GM19468 (cell line): ENCODE results near the gene SLC22A5.
"Not testable (repeated sequence)": the region's sequence is repeated elsewhere in the genome, so short reads cannot be mapped to it uniquely, and the experiment has no call there.

ENCODE experiments used
- ATAC-seq: cut with Tn5 transposase; IDR thresholded peaks from one replicate; pipeline ENCODE4 v1.9.1; 2021; ENCODE audit warnings: mild to moderate bottlenecking, moderate library complexity, moderate number of reproducible peaks; ENCODE audit not compliant: unreplicated experiment; ENCODE audit errors: extremely low read depth

SLC22A5 gene

DNA sequence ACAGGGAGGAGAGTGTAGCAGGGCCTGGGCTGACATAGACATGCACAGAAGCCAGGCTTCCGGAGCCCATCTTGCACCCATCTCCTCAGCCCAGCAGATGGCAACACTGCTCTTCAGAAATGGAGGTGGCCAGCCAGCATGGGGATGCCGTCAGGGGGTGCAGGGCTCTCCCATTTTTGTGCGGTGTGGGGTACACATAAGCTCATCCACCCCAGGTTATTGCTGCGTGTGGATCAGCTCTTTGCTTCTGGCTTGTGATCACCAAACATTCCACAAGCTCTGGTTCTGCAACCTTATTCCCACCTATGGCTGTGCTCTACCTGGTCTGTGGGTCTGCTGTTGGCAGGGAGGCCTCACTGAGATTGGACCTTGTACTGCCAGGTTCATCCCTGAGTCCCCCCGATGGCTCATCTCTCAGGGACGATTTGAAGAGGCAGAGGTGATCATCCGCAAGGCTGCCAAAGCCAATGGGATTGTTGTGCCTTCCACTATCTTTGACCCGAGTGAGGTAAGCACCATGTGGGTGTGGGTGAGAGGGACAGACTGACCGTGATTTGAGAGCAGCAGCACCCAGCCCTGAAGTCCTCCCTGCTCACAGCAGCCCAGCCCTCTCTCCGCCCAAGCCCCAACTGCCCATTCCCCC, 17.3 kb downstream of the SLC22A5 start:
- ATAC-seq: peak; percentile 55

DNA sequence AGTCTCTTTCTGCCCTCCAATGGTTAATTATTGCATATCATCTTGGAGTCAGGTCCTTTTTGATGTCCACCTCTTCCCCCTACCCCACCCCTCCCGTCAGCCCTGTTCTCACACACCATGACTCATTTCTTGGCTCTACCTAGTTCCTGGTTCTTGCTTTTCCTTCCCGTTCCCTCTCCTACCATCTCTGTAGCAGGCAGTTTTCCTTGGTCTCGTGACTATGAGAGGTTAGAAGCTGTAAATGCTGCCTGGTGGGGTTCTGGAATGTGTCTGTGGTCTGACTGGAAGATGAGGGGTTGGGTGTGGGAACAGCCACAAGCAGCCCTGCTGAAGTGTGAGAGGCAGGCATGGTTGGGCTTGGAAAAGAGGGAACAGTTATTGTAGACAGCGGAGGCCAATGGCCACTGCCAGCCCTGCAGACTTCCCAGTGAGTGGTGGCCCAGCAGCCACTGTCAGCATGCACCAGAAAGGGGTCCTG, 18.2 kb downstream of the SLC22A5 start:
- no peak for ATAC-seq

DNA sequence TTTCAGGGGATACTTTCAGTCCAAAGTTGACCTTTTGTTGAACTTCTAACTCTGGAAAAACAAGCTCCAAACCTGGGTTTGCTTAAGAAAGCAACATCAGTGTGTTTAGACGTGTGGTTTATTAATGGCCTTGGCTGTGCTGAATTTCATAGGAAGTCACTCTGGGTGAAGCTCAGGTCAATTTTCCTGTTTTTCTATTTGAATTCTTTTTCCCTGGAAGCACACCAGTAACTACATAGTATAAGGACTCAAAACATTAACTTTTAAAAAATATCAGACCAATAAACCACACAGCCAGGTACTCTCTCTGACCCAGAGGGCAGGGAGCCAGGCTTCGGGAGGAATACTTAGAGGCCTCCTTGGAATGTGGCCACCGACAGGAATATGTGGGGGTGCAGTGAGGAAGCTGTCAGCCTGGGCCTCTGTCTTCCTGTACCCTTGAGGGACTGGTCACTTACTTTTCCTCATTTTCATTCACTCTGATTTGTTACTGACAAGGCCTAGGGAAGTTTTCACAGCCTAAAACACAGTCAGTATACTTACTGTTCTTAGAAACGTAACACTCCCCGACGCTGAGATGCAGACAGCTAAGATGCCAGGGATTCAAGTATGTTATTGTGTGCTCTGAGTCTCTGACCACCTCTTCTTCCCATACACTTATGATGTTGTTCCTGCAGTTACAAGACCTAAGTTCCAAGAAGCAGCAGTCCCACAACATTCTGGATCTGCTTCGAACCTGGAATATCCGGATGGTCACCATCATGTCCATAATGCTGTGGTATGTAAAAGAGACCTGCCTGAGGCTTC, 18.9 kb downstream of the SLC22A5 start:
- ATAC-seq: no peak

DNA sequence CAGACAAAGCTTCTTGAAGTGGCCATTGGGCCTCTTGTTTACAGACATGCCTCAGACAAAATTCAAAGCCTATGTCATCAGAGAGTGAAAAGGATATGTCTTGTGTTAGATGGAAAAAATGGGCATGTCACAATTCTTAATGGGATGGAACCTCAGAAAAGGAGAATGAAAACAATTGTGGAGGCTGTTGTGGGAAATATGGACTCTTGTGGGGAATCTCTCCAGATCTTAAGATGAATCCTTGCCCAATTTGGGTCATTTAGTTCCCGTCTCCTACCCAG, 19.5 kb downstream of the SLC22A5 start:
- no peak for ATAC-seq

DNA sequence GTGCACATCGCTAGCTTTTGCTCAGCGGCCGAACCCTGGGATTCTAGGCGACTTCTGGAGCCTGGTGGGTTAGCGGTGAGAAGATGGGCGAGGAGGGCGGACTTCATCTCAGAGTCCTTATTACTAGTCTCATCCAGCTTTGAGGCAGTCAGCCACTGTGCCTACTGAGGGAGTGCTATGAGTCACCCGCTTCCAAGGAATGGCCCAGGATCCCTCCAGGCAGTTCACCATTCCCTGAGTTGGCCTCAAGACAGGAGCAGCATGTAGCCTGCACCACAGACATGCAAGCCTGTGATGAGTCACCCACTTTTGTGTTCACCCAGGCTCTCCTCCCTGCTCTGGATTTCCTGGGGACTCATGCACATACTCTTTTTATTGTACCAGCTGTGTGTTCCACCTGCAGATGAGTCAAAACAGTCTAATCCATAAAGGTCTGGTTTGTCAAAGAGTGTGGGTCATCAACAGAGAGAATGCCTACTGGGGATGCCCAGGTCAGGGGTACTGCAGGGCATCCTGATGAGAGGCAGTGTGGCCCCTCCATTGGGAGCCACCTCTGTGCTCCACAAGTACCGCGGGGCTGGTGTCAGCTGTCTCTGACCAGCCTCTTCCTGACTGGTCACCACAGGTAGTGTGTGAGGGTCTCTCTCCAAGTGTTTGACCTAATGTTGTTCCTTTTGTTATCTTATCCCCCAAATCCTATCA, 20.2 kb downstream of the SLC22A5 start:
- ATAC-seq: no peak

DNA sequence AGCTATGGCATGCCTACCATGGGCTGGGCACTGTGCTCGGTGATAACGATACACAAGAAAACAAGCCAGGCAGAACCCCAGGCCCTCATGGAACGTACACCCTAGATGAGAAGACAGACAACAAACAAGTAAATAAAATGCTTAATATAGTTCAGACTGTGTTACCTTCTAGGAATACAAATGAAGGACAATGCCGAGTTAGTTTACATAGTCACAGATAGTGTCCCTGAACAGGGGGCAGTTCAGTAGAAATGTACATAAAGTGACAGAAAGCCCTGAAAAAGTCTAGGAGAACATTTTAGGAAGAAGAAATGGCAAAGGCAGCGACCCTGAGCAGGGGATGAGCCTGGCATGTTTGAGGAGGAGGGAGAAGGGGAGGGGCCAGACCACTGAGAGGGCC, 21.7 kb downstream of the SLC22A5 start:
- ATAC-seq: no peak

DNA sequence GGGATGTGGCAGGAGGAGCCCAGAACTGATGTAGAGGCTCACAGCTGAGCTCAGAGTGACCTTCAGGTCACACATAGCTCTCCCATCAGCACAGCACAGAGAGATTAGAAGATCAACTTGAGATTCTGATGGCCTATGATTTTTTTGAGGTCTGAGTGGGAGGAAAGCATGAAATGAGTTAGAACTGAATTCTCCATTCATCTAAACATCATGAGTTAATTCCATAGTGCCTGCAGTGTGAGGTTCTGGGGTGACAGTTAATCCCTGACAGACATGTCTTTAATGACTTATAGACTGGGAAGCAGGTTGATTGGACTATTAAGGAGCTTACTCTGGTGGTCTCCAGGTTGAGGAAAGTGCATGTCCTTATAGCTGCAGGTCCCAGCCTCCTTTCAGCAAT, 22.4 kb downstream of the SLC22A5 start:
- no peak for ATAC-seq

DNA sequence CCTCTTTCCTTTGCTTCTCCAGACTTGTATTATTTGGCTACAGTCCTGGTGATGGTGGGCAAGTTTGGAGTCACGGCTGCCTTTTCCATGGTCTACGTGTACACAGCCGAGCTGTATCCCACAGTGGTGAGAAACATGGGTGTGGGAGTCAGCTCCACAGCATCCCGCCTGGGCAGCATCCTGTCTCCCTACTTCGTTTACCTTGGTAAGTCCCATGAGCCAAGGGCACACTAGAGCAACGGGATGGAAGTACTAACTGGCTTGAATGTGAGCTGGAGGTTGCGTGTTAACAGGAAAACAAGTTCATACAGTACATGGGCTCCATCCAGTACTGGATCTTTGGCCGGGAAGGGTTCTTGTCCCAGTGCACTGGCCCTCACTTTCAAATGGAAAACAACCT, 22.9 kb downstream of the SLC22A5 start:
- no peak for ATAC-seq

DNA sequence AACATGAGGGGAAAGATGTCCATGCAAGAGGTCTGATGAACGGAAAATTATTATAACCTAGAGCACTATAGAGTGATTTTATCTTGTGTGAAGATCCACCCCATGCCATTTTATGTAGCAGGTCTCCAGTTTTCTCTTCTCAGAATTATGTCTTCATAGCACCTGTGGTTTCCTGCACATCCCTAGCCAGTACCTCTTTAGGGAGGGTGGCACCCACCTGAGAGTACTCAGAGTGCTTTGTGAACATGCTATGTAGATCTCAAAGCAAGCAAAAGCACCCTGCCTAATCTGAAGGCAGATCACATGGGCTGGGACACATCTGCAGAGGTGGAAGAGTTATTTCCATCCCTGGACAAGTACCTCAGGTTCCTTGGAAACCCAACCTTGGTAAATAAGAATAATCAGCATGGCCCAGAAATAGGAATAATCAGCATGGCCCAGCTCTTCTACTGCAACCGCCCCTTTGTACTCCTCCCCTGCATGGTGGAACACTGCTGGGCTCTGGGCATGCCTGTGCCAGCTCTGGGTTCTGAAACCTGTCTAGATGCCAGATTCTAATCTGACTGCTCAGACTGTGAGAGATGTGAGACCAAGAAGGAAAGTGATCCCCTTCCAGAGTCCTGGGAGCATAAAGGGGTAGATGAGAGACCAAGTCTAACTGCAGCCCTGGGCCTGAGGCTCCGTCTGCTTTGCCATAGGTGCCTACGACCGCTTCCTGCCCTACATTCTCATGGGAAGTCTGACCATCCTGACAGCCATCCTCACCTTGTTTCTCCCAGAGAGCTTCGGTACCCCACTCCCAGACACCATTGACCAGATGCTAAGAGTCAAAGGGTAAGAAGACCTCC, 23.7 kb downstream of the SLC22A5 start:
- ATAC-seq: no peak

DNA sequence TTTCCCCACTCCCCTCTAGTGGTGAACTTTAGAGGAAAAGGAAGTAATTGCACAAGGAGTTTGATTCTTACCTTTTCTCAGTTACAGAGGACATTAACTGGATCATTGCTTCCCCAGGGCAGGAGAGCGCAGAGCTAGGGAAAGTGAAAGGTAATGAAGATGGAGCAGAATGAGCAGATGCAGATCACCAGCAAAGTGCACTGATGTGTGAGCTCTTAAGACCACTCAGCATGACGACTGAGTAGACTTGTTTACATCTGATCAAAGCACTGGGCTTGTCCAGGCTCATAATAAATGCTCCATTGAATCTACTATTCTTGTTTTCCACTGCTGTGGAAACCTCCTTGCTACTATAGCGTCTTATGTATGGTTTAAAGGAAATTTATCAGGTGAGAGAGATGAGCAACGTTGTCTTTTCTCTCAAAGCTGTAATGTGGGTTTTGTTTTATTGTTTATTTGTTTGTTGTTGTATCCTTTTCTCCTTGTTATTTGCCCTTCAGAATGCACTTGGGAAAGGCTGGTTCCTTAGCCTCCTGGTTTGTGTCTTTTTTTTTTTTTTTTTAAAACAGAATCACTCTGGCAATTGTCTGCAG, 25.3 kb downstream of the SLC22A5 start:
- peak; percentile 49 for ATAC-seq

DNA sequence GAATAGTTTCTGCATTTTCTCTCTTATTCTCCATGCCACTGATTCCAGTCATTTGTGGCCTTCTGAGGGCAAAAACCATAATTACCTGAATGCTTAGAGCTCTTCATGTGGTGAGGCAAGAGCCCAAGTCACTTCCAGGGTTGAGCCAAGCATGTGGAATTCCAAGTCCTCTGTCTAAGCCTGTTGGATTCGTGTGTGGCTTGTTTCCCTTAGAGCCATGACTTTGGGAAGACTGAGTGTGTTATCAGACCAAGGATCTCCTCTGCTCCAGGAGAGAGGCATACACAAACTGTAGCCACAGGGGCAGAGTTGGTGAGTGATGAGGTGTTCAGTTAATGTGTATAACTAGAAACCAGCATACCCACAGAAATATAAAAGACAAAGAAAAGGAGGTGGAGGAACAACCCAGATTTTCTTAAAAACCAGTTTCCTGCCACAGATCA, 27.1 kb downstream of the SLC22A5 start:
- no peak for ATAC-seq

DNA sequence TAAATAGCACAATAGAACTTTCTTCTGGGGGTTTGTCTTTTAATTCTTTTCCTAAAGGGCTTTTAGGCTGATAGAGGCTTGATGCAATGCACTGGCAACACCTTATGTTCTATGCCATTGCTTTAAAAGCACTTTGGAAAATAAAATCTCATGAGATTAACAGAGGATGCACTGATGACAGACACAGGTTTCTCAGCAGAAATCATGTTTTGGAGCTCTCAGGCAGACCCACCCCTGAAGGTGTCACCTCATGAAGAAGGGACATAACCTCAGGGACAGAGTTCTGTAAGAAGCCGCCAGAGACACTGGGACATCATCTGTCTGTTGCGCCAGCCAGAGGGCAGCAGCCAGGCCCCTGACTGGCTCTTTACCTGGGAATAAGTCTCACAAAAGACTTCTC, 27.7 kb downstream of the SLC22A5 start:
- ATAC-seq: no peak

DNA sequence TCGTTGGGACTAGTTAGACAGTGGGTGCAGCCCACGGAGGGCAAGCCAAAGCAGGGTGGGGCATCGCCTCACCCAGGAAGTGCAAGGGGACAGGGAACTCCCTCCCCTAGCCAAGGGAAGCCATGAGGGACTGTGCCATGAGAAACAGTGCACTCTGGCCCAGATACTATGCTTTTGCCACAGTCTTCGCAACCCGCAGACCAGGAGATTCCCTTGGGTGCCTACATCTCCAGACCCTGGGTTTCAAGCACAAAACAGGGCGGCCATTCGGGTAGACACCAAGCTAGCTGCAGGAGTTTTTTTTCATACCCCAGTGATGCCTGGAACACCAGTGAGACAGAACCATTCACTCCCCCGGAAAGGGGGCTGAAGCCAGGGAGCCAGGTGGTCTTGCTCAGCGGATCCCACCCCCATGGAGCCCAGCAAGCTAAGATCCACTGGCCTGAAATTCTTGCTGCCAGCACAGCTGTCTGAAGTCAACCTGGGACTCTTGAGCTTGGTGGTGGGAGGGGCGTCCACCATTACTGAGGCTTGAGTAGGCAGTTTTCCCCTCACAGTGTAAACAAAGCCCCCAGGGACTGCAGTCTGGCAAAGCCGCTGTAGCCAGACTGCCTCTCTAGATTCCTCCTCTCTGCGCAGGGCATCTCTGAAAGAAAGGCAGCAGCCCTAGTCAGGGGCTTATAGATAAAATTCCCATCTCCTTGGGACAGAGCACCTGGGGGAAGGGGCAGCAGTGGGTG, 28.6 kb downstream of the SLC22A5 start:
- ATAC-seq: not testable (repeated sequence)

DNA sequence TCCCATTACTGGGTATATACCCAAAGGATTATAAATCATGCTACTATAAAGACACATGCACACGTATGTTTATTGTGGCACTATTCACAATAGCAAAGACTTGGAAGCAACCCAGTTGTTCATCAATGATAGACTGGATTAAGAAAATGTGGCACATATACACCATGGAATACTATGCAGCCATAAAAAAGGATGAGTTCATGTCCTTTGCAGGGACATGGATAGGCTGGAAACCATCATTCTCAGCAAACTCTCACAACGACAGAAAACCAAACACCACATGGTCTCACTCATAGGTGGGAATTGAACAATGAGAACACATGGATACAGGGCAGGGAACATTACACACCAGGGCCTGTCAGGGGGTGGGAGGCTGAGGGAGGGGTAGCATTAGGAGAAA, 34.5 kb downstream of the SLC22A5 start:
- not testable (repeated sequence) for ATAC-seq

DNA sequence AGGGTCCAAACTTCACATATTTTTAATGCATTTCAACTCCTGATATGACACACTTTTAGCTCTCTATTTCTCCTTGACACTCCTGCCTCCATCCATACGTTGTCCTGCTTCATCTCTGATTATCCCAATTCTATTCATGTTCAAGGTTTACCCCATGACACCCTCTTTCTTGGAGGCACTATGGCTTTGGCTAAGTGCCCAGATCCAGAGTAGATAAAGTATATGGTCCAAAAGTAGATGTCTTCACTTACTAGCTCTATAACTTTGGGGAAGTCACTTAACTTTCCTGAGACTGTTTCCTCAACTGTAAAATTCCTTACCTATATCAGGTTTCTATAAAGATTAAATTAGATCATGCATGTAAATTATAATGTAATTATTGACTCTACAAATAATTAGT, 36.1 kb downstream of the SLC22A5 start:
- ATAC-seq: no peak

DNA sequence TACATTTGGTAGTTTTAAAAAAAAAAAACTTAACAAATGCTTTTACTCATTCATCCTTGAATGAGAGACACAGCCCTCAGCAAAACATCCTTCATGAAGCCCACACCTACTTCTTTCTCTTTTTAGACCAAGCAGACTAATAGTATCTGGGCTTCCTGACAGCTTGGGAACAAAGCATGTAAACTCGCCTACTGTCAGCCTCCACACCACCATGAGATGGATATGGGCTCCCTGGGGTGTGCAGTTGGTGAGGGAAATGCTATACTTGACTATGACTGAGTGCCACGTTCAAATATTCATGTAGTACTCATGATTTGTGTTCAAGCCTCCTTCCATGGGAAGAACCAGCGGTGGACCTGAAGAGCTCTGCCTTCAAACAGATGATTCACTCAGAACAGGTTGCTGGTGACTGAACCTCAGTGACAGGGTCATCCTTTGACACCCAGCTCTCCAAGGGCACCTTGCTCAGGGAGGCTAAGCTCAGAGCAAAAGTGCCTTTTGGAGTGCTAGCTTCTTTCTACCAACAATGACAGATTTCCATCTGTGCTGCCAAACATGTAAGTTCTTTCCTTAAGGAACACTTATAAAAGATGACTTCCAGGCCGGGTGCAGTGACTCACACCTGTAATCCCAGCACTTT, 36.8 kb downstream of the SLC22A5 start:
- no peak for ATAC-seq

DNA sequence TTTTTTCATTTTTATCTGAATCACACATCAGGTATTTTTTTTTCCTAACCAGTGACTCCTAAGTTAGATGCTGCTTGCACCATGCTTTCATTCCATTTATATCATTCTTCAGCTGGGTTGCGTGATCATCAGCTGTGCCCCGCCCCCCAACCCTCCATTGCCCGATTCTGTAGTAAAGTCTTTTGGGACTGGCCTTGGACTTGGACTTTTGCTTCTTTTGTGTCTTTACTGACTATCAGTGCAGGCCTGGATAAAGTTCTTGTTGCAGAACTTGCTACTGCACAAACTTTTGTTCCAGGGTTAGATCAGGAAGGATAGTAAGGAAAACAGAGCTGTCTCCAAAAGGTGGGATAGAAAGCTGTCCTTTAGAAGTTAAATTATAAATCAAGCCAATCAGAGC, 38.5 kb downstream of the SLC22A5 start:
- ATAC-seq: no peak

DNA sequence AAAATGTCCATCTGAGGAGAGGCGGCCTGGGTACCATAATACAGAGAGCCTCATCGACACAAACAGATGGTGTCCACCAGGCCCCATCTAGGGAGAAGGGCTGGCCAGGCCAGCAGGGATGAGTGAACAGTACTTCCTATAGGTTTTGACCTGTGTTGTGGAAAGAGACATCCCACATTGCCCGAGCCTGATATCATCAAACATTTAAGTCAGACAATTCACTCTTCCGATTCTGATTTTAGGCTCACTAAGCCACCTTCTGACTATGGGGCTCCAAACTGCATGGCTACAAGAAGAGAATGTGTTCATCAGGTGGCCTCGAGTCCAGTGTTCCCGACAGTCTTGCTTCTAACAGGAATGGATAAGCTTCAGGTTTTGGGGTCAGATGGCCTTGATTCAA, 38.9 kb downstream of the SLC22A5 start:
- no peak for ATAC-seq

DNA sequence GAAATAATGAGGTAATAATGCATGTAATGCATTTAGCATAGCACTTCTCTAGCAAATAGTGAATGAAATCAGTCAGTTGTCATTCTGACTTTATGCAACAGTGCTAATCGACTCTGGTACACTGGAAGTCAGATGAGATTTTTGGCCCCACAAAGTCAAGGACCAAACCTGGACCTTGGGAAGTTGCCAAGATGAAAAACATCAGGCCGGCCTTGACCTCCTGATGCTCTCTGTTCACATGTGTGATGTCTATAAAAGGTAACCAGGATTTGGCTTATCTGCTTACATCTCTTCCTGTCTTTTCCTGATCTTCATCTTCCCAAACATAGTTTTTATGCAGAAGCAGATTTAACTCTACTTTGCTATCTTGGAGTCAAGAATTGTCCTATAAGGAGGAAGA, 39.5 kb downstream of the SLC22A5 start:
- no peak for ATAC-seq
